ENCODE results near the gene DPP6.

DNA sequence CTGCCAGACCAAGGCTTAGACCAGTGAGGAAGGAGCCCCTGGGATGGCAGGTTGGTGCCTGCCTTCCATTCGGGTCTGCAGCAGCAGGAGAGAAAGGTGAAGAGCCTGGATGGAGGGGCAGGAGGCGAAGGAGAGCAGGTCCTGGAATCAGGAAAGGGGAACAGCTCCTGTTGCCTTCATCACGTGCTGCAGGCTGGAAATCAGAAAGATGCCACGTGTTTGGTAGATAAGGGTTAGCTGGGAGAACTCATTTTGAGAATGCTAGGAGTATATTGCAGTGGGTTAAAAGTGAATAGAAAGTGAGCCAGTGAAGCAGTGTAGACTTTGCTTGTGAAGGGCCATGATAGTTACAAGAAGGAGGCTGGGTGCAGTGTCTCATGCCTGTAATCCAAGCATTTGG, 579.0 kb downstream of the DPP6 start:
- TF ChIP-seq CTCF (IDR thresholded peaks at IDR 0.05 in 8 of 11, conservative IDR thresholded peaks at IDR 0.05 in 3 of 11) (no peak), POLR2A (IDR thresholded peaks at IDR 0.05) (no peak)
